Lower lobe of right lung (tissue), 2 donors: ENCODE measurements around the gene SLC22A9. TPM values are rescaled to one million over a fixed set of nuclear protein-coding genes. Genes with fewer than 3 reads are reported as not detected.

Source experiments
- ATAC-seq, 2 donors: fragments of 200-7000 bp; cut with Tn5 transposase; one replicate each; pipeline ENCODE4 v1.9.1; 2020 to 2022; ENCODE audit warnings: mild to moderate bottlenecking in 2 of 2, moderate library complexity in 2 of 2
- DNase-seq: peaks from one replicate; pipeline ENCODE4 v3.0.0-alpha.2; 2020
- H3K27ac ChIP-seq: fragments of 200-600 bp; one replicate; pipeline ENCODE4 v1.8.0; 2022
- H3K27me3 ChIP-seq: fragments of 200-600 bp; one replicate; pipeline ENCODE4 v1.8.0; 2022; ENCODE audit warnings: low read depth
- H3K36me3 ChIP-seq: fragments of 200-600 bp; one replicate; pipeline ENCODE4 v1.8.0; 2022; ENCODE audit warnings: mild to moderate bottlenecking
- H3K4me1 ChIP-seq: fragments of 200-600 bp; one replicate; pipeline ENCODE4 v1.8.0; 2022
- H3K4me3 ChIP-seq: fragments of 200-600 bp; one replicate; pipeline ENCODE4 v1.8.0; 2022; ENCODE audit warnings: mild to moderate bottlenecking
- H3K9me3 ChIP-seq: fragments of 200-600 bp; one replicate; pipeline ENCODE4 v1.8.0; 2022
- CTCF ChIP-seq: fragments of 200-600 bp; IDR thresholded peaks from one replicate; pipeline ENCODE4 v1.8.0; 2022; ENCODE audit warnings: antibody characterized with exemption, mild to moderate bottlenecking
- intact Hi-C: fragments of 100-400 bp; cut with DNase I; formaldehyde crosslinking; loops from one replicate; pipeline ENCODE4 v1.11.0; 2022
- total RNA-seq: library from RNA; stranded (reverse); fragmentation: NEBNext Ultra II Directional; extraction: Animal tissue kit (Norgen Biotek cat#: 25700); gene quantifications from one replicate; pipeline ENCODE4 v1.2.1, GENCODE V29; 2021
- donor health status: DM: no; HTN: yes; CAD: no; lungs with severe emphysema.

Gene SLC22A9
- total RNA-seq, 1 donor from 2014 or later, result not detected

DNA sequence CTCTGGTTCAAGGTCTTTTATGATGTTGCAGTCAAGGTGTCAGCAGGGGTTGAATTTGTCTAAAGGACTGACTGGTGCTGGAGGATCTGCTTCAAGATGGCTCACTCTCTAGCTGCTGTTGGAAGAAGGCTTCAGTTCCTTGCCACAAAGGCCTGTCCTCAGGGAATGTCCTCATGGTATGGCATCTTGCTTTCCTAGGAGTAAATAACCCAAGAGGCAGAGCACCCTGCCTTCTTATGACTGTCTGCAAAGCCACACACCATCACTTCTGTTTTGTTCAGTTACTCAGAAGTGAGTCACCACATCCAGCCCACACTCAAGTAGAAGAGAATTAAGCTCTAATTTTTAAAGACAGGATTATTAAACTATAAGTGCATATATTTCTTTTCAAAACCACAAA, 76.1 kb downstream of the SLC22A9 start:
- TF ChIP-seq CTCF, result no peak
- no peaks in the 10 kb centered on the region for H3K9me3 ChIP-seq
- H3K4me1 ChIP-seq, result no peaks in the 10 kb centered on the region
- no peaks in the 10 kb centered on the region for H3K36me3 ChIP-seq
- H3K27ac ChIP-seq, result no peak overlapping the region
- intact Hi-C loops, result no loop called here
- ATAC-seq (no peak), DNase-seq (no peak)
- H3K4me3 ChIP-seq, result no peak overlapping the region
- H3K27me3 ChIP-seq, result no peaks in the 10 kb centered on the region

DNA sequence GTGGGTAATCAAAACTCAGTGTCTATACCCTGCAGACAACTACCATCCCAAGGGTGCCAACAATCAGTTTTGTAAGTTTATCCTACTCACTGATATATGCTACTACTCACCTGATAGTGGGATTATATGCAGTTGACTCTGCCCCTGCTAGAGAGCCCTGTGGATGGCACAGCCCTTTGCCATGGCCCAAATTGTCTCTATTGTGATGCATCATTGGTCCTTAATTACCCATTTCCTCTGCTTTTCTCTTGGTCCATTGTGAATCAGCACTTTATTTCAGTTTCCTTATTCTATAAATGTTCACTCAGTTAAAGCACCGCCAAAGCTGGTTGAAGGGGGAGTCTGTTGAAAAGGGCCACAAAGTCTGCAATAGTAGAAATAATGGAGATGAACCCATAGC, 79.1 kb downstream of the SLC22A9 start:
- ATAC-seq (no peak), DNase-seq (no peak)
- Histone ChIP-seq H3K27ac (no peak overlapping the region), H3K4me3 (no peak overlapping the region), H3K9me3 (no peaks in the 10 kb centered on the region), H3K4me1 (no peaks in the 10 kb centered on the region), H3K27me3 (no peaks in the 10 kb centered on the region), H3K36me3 (no peaks in the 10 kb centered on the region)
- intact Hi-C loops, result no loop called here
- no peak for TF ChIP-seq CTCF

- Histone ChIP-seq H3K27ac (no peak overlapping the region), H3K9me3 (no peaks in the 10 kb centered on the region), H3K36me3 (no peaks in the 10 kb centered on the region), H3K27me3 (peaks cover 3% of the 10 kb centered on the region), H3K4me3 (no peak overlapping the region), H3K4me1 (no peaks in the 10 kb centered on the region)
- intact Hi-C loops, result no loop called here
- ATAC-seq, result no peak
- no peak for TF ChIP-seq CTCF
- no peak for DNase-seq
Observed at GRCh38 chr11:63459586-63459985, 90.0 kb downstream of the SLC22A9 start.

Other genes starting within 250 kb of the SLC22A9 start
- gene SLC22A24, start 225.6 kb upstream of the SLC22A9 start, total RNA-seq, result not detected
- not detected for gene SLC22A25, start 126.2 kb upstream of the SLC22A9 start, total RNA-seq
- gene PLAAT5, start 121.4 kb downstream of the SLC22A9 start, total RNA-seq, result 2.2 TPM
- 0.68 TPM for gene LGALS12, start 136.3 kb downstream of the SLC22A9 start, total RNA-seq
- 150 TPM for gene PLAAT4, start 167.0 kb downstream of the SLC22A9 start, total RNA-seq
- 2.9 TPM for gene PLAAT2, start 193.6 kb downstream of the SLC22A9 start, total RNA-seq
- 81.9 TPM for gene PLAAT3, start 244.6 kb downstream of the SLC22A9 start, total RNA-seq